T-helper 17 cell (primary cell): ENCODE data around the gene COMTD1. TPM values are rescaled to one million over a fixed set of nuclear protein-coding genes. Genes with fewer than 3 reads are reported as not detected.
A peak's percentile ranks its signal among the peaks of the same experiment; 100 is the strongest.

Experiments
- ATAC-seq: fragments of 150-1000 bp; cut with Tn5 transposase; 2 replicates; pipeline ENCODE4 v1.10.0; 2021; ENCODE audit warnings: mild to moderate bottlenecking, moderate library complexity
- DNase-seq, 3 donors: peaks; one replicate each; pipeline versions ENCODE4 v3.0.0 to v3.0.0-alpha.2; 2020 to 2021
- H3K9me3 ChIP-seq: one replicate; pipeline ENCODE4 v1.7.0; 2013; ENCODE audit warnings: low read length, mild to moderate bottlenecking; ENCODE audit not compliant: control insufficient read depth, poor library complexity, severe bottlenecking
- H3K27ac Mint-ChIP-seq: one replicate; pipeline ENCODE4 v1.8.0; 2022; ENCODE audit warnings: mild to moderate bottlenecking, moderate library complexity, mixed read lengths
- H3K27me3 Mint-ChIP-seq: one replicate; pipeline ENCODE4 v1.8.0; 2022; ENCODE audit warnings: mixed read lengths
- H3K36me3 Mint-ChIP-seq: one replicate; pipeline ENCODE4 v1.8.0; 2022; ENCODE audit warnings: low read depth, mixed read lengths
- H3K4me1 Mint-ChIP-seq: one replicate; pipeline ENCODE4 v1.8.0; 2022; ENCODE audit warnings: mild to moderate bottlenecking, mixed read lengths
- H3K4me3 Mint-ChIP-seq: one replicate; pipeline ENCODE4 v1.8.0; 2022; ENCODE audit warnings: mild to moderate bottlenecking, moderate library complexity, mixed read lengths
- total RNA-seq, 4 donors: library from RNA in 2 of 4; stranded (reverse) in 2 of 4; gene quantifications; one replicate each; pipeline ENCODE4 v1.2.3 and lab custom pipeline; 2022 to 2026

The COMTD1 gene
- total RNA-seq, 2 donors from 2014 or later: 18.1 to 23.8 TPM

DNA sequence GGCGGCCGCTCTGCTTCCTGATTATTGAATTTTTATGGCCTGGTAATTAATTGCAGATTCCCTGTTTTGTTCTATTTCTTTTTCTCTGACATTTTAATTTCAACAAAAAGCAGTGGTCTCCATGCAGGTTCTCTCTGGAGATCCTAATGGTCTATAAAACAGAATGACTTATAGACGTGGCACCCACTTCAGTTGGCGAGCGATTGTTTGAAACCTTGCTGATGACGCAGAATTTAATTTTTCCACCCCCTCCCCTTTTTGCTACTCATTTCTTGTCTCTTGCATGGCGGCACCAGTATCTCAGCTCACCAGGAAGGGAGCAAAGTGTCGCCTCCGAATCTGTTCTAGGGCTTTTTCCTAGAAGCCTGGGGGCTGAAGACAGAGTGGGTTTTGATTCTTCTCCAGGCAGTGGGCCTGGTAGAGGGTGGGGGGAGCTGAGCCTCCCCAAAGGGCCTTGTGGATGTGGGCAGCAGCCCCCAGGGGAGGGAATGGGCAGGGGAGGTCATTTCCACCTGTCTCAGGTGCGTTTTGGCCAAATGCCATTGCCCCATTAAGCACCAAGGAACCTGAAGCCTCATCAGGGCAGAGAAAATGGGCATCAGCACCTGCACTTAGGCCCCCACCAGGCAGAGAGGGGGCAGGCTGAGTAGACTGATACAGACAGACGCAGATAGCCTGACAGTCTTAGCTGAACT, 3.5 kb upstream of the COMTD1 start:
- H3K27ac Mint-ChIP-seq: no peak overlapping the region
- H3K27me3 Mint-ChIP-seq: no peaks in the 10 kb centered on the region

GRCh38 chr10:75238182-75239095, 2.7 kb upstream of the COMTD1 start:
- Mint-ChIP-seq H3K4me3 (no peak overlapping the region), H3K27me3 (no peaks in the 10 kb centered on the region), H3K36me3 (no peaks in the 10 kb centered on the region), H3K27ac (no peak overlapping the region), H3K4me1 (peaks cover 6% of the 10 kb centered on the region)
- ATAC-seq (no peak), DNase-seq (no peak)
- H3K9me3 ChIP-seq: no peaks in the 10 kb centered on the region

More for the DNA sequence above, 3.5 kb upstream of the COMTD1 start:
- ATAC-seq (no peak), DNase-seq (no peak)
- Mint-ChIP-seq H3K36me3 (no peaks in the 10 kb centered on the region), H3K4me3 (no peak overlapping the region), H3K4me1 (peaks cover 4% of the 10 kb centered on the region)
- no peaks in the 10 kb centered on the region for H3K9me3 ChIP-seq

DNA sequence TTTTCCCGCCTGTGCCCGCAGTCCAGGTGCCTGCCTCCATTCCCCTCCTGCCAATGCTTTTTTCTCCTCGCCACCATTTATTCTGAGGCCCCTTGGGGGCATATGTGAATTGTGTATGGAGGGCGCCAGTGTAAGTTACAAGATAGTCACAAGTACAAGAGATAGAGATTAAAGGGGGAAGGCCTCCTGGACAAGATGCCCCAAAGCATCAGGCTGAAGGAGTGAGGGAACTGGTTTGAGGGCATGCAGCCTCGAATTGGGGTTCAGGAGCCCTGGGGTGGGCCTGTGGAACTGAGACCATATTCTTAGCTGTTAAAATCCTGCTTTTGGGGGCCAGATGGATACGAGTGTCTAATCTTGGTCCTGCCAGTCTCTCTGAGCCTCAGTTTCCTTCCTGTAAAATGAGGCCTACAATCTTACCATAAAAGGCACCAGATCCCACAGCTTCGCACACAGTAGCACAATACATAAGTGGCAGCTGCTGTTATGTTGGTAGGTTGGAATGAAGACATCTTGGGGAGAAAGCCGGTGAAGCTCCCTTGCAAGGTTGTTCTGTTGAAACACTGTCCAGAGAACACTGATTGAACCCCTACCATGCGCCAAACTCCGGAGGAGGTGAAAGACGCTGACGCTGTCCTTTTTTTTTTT, 545 bp upstream of the COMTD1 start:
- H3K27ac Mint-ChIP-seq: peak overlapping the region; percentile 72
- ATAC-seq (no peak), DNase-seq (no peak)
- H3K4me1 Mint-ChIP-seq: peaks cover 11% of the 10 kb centered on the region
- H3K4me3 Mint-ChIP-seq: peak overlapping the region; percentile 84
- peaks cover 5% of the 10 kb centered on the region for H3K36me3 Mint-ChIP-seq
- H3K27me3 Mint-ChIP-seq: no peaks in the 10 kb centered on the region
- H3K9me3 ChIP-seq: no peaks in the 10 kb centered on the region

- H3K4me1 Mint-ChIP-seq: peaks cover 17% of the 10 kb centered on the region
- no peaks in the 10 kb centered on the region for H3K9me3 ChIP-seq
- DNase-seq (peak in 1 of 3 donors; percentile 13), ATAC-seq (peak; percentile 2)
- peak overlapping the region; percentile 84 for H3K4me3 Mint-ChIP-seq
- peak overlapping the region; percentile 91 for H3K27ac Mint-ChIP-seq
- H3K36me3 Mint-ChIP-seq: peaks cover 7% of the 10 kb centered on the region
- H3K27me3 Mint-ChIP-seq: no peaks in the 10 kb centered on the region
These were observed 928 bp downstream of the COMTD1 start for GRCh38 chr10:75234683-75235374.

- Mint-ChIP-seq H3K4me1 (peaks cover 17% of the 10 kb centered on the region), H3K27me3 (no peaks in the 10 kb centered on the region), H3K27ac (peak overlapping the region; percentile 91), H3K4me3 (peak overlapping the region; percentile 84), H3K36me3 (peaks cover 7% of the 10 kb centered on the region)
- DNase-seq (peak; percentile 98 to 99 (median 98)), ATAC-seq (peak; percentile 79)
- H3K9me3 ChIP-seq: no peaks in the 10 kb centered on the region
These were observed 1.6 kb downstream of the COMTD1 start for GRCh38 chr10:75234017-75234682.

- Mint-ChIP-seq H3K36me3 (peaks cover 7% of the 10 kb centered on the region), H3K27me3 (no peaks in the 10 kb centered on the region), H3K4me1 (peaks cover 18% of the 10 kb centered on the region), H3K4me3 (peak overlapping the region; percentile 84), H3K27ac (peak overlapping the region; percentile 91)
- ATAC-seq: no peak
- no peaks in the 10 kb centered on the region for H3K9me3 ChIP-seq
- no peak for DNase-seq
These were observed 2.2 kb downstream of the COMTD1 start for GRCh38 chr10:75233444-75234016.

DNA sequence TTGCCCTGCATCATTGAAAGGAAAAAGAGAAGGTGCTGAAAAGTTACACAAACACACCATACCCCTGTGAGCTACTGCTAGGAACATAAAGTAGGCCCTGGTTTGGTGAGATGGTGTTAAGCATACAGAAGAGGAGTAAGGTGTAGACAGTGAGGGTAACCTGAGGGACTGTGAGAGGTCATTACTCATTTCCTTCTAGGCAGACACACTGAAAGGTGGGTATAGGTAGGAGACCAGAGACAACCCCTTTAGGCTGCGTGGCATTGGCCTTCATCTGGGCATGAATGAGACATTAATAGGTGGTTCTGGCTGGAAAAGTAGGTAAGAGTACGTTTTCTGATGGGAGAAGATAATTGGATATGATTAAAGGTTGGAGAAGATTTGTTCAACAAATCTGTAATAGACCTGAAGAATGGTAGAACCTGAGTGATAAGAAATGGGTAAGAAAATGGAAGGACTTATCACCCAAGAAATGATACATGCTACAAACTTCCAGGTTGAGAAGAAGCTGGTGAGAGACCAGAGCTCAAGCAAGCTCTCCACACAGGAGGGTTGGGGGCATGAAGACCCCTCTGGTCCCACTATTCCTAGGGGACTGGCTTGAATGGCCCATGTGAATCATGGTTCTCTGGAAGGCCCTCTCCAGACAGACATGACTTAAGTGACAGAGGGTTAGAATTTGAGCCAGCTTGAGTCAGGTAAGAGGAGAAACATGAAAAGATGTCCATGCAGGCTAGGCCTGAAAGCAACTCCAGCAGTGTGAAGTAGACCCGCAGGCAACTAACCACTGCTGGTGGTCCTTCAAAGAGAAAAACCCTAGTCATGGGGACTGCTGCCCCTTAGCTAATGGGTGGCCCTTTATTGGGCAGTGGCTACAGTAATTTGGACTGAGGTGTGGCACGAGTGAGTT, 3.8 kb downstream of the COMTD1 start:
- no peak for ATAC-seq
- Mint-ChIP-seq H3K4me3 (peak overlapping the region; percentile 56), H3K27me3 (no peaks in the 10 kb centered on the region), H3K27ac (peak overlapping the region; percentile 93), H3K4me1 (peaks cover 21% of the 10 kb centered on the region), H3K36me3 (peaks cover 7% of the 10 kb centered on the region)
- DNase-seq: no peak
- no peaks in the 10 kb centered on the region for H3K9me3 ChIP-seq

DNA sequence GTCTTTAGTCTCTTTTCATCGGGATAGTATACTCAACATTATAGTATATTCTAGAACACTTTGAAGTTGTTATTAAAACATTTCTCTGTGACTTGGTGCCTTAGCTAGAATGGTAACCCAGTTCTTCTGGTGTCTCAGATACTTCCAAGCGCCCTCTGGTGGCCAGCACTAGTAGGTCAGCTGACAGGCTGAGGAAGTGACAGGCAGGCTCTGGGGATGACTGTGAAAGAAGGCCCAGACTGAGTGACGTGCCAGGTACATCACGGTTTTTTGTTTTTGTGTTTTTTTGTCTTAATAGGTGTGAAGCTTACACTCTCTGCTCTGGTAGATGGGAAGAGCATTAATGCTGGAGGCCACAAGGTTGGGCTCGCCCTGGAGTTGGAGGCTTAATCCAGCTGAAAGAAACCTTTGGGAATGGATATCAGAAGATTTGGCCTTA, 5.1 kb downstream of the COMTD1 start:
- no peaks in the 10 kb centered on the region for H3K9me3 ChIP-seq
- peaks cover 7% of the 10 kb centered on the region for H3K36me3 Mint-ChIP-seq
- peak overlapping the region; percentile 19 for H3K4me3 Mint-ChIP-seq
- H3K27ac Mint-ChIP-seq: peak overlapping the region; percentile 93
- DNase-seq (peak; percentile 82 to 95 (median 84)), ATAC-seq (peak; percentile 65)
- no peaks in the 10 kb centered on the region for H3K27me3 Mint-ChIP-seq
- peaks cover 27% of the 10 kb centered on the region for H3K4me1 Mint-ChIP-seq

GRCh38 chr10:75229971-75230370, 5.8 kb downstream of the COMTD1 start:
- peak overlapping the region; percentile 93 for H3K27ac Mint-ChIP-seq
- no peak for DNase-seq
- no peak overlapping the region for H3K4me3 Mint-ChIP-seq
- peaks cover 7% of the 10 kb centered on the region for H3K36me3 Mint-ChIP-seq
- no peak for ATAC-seq
- H3K9me3 ChIP-seq: no peaks in the 10 kb centered on the region
- peaks cover 32% of the 10 kb centered on the region for H3K4me1 Mint-ChIP-seq
- H3K27me3 Mint-ChIP-seq: no peaks in the 10 kb centered on the region

DNA sequence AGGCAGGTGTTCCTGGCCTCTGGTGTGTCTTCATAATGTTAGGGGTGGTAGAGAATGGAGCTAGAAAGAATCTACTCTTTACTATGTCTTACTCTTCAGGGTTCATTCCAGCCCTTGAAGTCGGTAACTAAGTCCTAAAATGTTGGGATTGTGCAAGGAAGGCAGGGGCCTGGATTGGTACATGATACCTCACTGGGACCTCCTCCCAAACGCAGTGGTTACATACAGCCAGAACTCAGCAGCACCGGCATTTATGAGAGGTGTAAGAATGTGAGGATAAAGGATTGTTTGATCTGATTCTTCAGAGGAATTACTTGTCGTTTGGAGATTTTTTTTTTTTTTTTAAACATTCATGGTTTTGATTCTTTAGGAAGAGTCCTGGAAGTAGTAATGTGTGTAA, 6.9 kb downstream of the COMTD1 start:
- ATAC-seq (no peak), DNase-seq (no peak)
- H3K4me3 Mint-ChIP-seq: no peak overlapping the region
- H3K27ac Mint-ChIP-seq: peak overlapping the region; percentile 90
- H3K36me3 Mint-ChIP-seq: peaks cover 10% of the 10 kb centered on the region
- H3K9me3 ChIP-seq: no peaks in the 10 kb centered on the region
- peaks cover 42% of the 10 kb centered on the region for H3K4me1 Mint-ChIP-seq
- H3K27me3 Mint-ChIP-seq: no peaks in the 10 kb centered on the region

DNA sequence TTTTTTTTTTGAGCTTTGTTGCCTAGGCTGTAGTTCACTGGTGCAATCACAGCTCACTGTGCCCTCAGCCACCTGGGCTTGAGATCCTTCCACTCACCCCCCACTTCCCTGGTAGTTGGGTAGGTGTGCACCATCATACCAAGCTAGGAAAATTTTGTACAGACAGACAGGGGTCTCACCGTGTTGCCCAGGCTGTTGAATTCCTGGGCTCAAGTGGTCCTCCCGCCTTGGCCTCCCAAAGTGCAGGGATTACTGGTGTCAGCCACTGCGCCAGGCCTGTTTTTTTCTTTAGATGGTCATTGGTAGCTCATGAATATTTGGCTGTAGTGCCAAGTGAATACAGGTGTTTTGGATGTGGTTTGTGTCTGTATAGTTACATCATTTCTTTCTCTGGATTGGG, 7.5 kb downstream of the COMTD1 start:
- H3K27ac Mint-ChIP-seq: peak overlapping the region; percentile 90
- H3K4me3 Mint-ChIP-seq: no peak overlapping the region
- H3K9me3 ChIP-seq: no peaks in the 10 kb centered on the region
- peaks cover 42% of the 10 kb centered on the region for H3K4me1 Mint-ChIP-seq
- DNase-seq (no peak), ATAC-seq (no peak)
- H3K27me3 Mint-ChIP-seq: no peaks in the 10 kb centered on the region
- peaks cover 10% of the 10 kb centered on the region for H3K36me3 Mint-ChIP-seq
